ENCODE results near the gene PAX4.
A peak's percentile ranks its signal among the peaks of the same experiment; 100 is the strongest.

PAX4 gene, protein sequence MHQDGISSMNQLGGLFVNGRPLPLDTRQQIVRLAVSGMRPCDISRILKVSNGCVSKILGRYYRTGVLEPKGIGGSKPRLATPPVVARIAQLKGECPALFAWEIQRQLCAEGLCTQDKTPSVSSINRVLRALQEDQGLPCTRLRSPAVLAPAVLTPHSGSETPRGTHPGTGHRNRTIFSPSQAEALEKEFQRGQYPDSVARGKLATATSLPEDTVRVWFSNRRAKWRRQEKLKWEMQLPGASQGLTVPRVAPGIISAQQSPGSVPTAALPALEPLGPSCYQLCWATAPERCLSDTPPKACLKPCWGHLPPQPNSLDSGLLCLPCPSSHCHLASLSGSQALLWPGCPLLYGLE
- total RNA-seq = 0 to 0.26 (median 0) reads per million in 9 experiments

DNA sequence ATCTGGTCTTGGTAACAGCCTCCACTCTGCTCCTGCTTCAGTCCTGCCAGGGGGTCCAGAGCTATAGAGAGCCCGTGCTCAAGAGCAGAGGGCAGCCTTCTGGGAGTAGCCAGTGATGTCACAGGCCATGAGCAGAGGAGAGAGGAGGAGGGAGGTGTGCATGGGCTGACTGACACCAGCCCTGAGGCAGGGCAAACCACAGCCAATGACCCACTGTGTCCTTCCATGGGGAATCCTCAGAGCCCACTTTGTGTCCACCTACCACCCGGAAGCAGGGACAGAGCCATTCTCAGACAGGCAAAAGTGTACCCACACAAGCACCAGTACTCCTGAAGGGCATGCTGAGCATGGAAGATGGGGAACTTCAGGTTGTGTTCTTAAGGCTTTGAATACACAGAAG, at the start of gene PAX4:
TSS of gene PAX4 (minus strand) at position 101 of the 400 bp plus-strand sequence. CDS start 2,214 bp downstream, outside the sequence.
- Mint-ChIP-seq H3K27me3 (peaks cover 87 to 98% of the 10 kb centered on the region in 2 donors), H3K4me1 (ENCODE audit: low read depth in 2 of 2) (peaks cover 7 to 10% of the 10 kb centered on the region in 2 donors), H3K4me3 (no peak within 1 kb of the TSS), H3K27ac (no peak within 1 kb of the TSS), H3K36me3 (ENCODE audit: insufficient read depth) (peaks cover 3% of the 10 kb centered on the region), H3K9me3 (no peaks in the 10 kb centered on the region)
- ATAC-seq (replicated peaks) (no peak), DNase-seq (no peak)

DNA sequence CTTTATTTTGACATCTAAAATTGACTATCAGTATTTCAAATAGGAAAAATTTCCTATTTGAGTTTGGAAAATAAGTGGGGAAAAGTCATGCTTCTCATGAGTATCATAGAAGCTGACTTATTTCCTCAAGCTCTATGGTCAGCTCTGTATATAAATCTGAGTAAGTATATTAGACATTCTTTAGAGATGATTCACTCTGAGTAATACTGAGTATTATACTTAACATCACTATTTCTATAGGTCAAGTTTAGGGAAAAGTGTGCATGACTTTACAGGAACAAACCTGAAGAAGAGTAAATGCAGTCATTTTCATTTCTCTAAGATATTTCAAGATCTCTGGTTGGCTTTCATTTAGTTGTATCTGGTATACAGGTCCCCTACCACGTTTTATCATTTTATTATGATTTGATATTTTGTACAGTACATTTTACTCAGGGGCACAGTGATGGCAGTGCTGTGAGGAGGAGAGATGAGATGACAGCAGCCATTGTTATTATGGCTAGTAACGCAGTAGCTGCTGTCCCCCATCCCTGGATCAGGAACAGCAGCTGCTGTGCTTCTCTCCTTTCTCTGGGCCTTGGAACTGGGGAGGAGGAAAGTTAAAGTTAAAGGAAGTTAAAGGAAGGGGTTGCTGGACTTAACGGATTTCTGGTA, 49.2 kb upstream of the PAX4 start:
- H3K27me3 Mint-ChIP-seq = no peaks in the 10 kb centered on the region
- no peak overlapping the region for H3K4me3 Mint-ChIP-seq
- H3K4me1 Mint-ChIP-seq (ENCODE audit: low read depth in 2 of 2) = peaks cover 48 to 55% of the 10 kb centered on the region in 2 donors
- H3K27ac Mint-ChIP-seq = peak overlapping the region; percentile 4 to 14
- H3K9me3 Mint-ChIP-seq = no peaks in the 10 kb centered on the region
- DNase-seq (no peak), ATAC-seq (replicated peaks) (no peak)
- peaks cover 23% of the 10 kb centered on the region for H3K36me3 Mint-ChIP-seq (ENCODE audit: insufficient read depth)

DNA sequence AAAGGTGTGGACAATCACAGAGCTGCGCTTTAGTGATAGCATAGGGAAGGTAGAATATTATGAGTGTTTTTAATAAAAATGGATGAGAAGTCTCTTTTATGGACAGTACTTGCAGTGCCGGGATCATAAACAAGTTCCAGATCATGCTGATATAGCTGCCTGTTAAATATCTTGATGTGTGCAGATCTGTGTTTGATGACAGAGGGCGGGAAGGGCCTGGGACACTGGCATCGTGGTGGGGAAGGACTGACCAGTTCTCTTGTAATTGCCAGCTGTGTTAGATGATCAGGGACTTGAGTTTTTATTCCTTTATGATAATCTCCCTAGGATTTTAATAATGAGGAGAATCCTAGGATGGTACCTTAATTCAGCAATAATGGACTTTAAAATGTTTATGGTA, 48.7 kb upstream of the PAX4 start:
- Mint-ChIP-seq H3K9me3 (no peaks in the 10 kb centered on the region), H3K4me1 (ENCODE audit: low read depth in 2 of 2) (peaks cover 50 to 55% of the 10 kb centered on the region in 2 donors)
- no peak for ATAC-seq (replicated peaks)

DNA sequence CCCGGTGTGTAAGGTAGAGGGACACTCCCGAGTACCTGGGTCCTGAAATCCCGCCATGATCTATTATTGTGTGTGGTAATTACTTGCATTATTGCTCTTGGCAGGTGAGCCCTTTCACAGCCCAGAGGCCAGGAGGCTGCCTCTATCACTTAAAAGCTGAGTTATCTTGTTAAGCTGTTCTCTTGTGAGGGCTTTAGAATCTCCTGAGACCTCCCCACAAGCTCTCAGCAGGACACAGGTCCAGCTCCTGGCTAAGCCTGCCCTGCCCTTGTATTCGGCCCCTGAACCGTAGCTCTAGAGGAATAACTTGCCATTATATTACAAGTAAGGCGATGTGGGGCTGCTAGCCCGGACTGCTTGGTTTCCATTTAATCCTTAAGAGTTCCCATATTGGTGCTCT, 48.0 kb upstream of the PAX4 start:
- H3K27ac Mint-ChIP-seq = peak overlapping the region; percentile 14 to 59
- no peaks in the 10 kb centered on the region for H3K27me3 Mint-ChIP-seq
- H3K9me3 Mint-ChIP-seq = no peaks in the 10 kb centered on the region

More for the DNA sequence above, 48.7 kb upstream of the PAX4 start:
- DNase-seq = no peak
- Mint-ChIP-seq H3K27me3 (no peaks in the 10 kb centered on the region), H3K27ac (peak overlapping the region; percentile 14 to 59), H3K4me3 (no peak overlapping the region), H3K36me3 (ENCODE audit: insufficient read depth) (peaks cover 23% of the 10 kb centered on the region)

DNA sequence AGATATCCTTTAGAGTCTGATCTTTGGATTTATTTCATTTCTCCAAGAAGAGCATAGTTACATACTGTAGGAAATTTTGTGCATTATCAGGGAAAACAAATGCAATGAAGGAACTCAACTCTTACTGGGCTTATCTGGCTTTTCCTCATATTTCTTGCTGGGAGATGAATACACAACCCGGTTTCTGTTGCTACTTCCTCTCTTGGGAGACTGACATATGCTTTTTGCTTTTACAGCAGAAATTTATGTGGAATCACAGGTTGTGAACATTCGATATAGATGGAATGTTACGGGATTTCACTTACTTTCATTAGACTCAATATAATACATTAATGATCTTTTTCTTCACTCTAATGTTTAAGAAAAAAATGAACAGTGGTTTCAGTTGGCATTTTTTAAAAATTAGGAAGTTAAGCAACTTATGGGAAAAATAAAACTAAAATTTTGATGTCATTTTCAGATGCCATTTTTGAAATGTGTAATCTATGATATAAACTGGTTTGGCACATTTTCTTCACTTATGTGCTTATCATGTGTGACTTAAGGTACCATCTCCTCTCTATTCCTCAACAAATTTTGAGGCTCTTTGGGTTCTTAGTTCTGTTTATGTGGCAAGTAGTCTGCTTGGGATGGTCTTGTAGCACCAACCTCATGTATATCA, 41.2 kb upstream of the PAX4 start:
- Mint-ChIP-seq H3K9me3 (no peaks in the 10 kb centered on the region), H3K27ac (no peak overlapping the region), H3K4me1 (ENCODE audit: low read depth in 2 of 2) (peaks cover 54 to 66% of the 10 kb centered on the region in 2 donors), H3K36me3 (ENCODE audit: insufficient read depth) (peaks cover 36% of the 10 kb centered on the region), H3K4me3 (no peak overlapping the region), H3K27me3 (no peaks in the 10 kb centered on the region)
- no peak for ATAC-seq (replicated peaks)
- DNase-seq = no peak

More for the DNA sequence above, 48.0 kb upstream of the PAX4 start:
- Mint-ChIP-seq H3K4me1 (ENCODE audit: low read depth in 2 of 2) (peaks cover 56% of the 10 kb centered on the region in 2 donors), H3K36me3 (ENCODE audit: insufficient read depth) (peaks cover 23% of the 10 kb centered on the region), H3K4me3 (no peak overlapping the region)
- ATAC-seq (replicated peaks) (no peak), DNase-seq (no peak)

DNA sequence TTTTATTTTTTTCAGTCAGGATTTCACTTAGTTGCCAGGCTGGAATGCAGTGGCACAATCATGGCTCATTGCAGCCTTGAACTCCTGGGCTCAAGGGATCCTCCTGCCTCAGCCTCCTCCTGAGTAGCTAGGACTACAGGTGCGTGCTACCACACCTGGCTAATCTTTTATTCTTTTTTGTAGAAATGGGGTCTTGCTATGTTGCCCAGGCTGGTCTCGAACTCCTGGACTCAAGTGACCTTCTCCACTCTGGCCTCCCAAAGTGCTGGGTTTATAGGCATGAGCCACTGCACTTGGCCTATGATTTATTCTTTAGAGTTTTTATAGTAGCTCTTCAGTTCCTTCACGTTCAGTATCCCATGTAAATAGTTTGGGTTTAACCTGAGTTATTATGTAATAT, 39.6 kb upstream of the PAX4 start:
- no peak for DNase-seq
- peaks cover 34% of the 10 kb centered on the region for H3K36me3 Mint-ChIP-seq (ENCODE audit: insufficient read depth)
- H3K9me3 Mint-ChIP-seq = no peaks in the 10 kb centered on the region
- H3K4me1 Mint-ChIP-seq (ENCODE audit: low read depth in 2 of 2) = peaks cover 60 to 76% of the 10 kb centered on the region in 2 donors
- H3K4me3 Mint-ChIP-seq = no peak overlapping the region
- H3K27me3 Mint-ChIP-seq = no peaks in the 10 kb centered on the region
- peak overlapping the region in 1 of 2 donors; percentile 4 for H3K27ac Mint-ChIP-seq
- no peak for ATAC-seq (replicated peaks)

DNA sequence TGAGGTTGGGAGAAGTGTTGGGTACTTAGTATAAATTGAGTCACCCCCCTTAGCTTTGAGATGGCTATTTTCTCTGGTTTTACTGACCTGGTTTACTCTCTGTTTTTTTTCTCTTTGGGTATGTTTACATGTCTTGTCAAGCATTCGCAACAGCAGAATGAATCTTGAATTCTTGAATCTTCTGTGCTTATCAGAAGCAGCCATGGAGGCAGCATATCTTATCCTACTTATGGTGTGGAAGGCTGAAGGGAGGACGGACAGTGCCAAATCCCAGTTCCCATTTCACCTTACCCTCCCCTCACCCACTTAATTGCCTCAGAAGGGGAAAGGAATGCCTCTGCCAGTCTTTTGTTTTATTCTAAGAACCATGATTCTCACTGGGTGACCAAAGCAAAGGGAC, 37.8 kb upstream of the PAX4 start:
- H3K36me3 Mint-ChIP-seq (ENCODE audit: insufficient read depth) = peaks cover 33% of the 10 kb centered on the region
- ATAC-seq (replicated peaks) (no peak), DNase-seq (no peak)
- H3K27ac Mint-ChIP-seq = no peak overlapping the region
- peaks cover 62 to 75% of the 10 kb centered on the region in 2 donors for H3K4me1 Mint-ChIP-seq (ENCODE audit: low read depth in 2 of 2)
- no peaks in the 10 kb centered on the region for H3K9me3 Mint-ChIP-seq
- no peak overlapping the region for H3K4me3 Mint-ChIP-seq
- H3K27me3 Mint-ChIP-seq = no peaks in the 10 kb centered on the region

DNA sequence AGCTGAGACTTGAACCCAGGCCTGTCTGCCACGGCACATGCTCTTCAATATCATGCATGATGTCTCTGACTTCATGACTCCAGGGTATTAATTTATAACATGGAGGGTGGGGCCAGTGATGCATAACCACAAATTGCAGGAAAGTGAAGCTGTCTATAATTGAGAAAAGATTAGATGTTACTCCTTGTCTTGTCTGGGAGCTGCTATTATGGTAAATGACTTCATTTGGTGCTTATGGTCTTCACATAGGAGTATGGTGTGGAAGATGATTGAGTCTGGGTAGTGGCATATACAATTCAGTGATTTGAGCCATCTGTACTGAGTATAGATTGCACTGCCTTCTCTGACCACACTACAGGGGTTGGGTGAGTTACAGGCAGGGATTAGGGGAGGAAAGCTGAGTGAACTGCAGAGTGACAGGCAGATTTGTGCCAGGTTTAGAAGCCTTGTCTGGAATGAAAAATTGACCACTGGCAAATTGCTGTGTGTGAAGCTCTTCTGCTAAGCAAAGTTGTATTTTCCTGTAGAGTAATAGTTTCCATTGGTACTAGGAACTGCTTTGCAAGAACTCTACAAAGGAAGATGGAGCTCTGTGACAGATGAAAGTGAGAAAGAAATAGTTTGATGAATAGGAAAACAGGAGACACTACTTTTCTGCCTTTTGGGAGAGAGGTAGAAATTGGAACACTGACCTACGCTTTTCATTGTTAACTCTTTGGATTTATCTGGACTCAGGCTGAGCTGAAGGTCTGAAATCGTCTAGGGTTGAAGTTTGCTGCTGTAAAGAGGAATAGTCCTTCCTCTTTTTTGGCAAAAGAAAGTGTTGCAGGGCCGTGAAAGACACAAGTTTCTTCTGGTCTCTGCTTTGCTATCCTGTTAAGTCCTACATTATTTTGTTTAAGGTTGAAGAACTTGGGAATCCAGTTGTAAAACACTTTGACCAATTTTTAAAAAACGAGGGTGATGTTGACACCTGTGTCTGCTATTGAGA, 36.8 kb upstream of the PAX4 start:
- H3K9me3 Mint-ChIP-seq = no peaks in the 10 kb centered on the region
- peak overlapping the region; percentile 98 to 99 for H3K4me3 Mint-ChIP-seq
- H3K27ac Mint-ChIP-seq = peak overlapping the region in 1 of 2 donors; percentile 26
- DNase-seq (no peak), ATAC-seq (replicated peaks) (no peak)
- no peaks in the 10 kb centered on the region for H3K27me3 Mint-ChIP-seq
- H3K4me1 Mint-ChIP-seq (ENCODE audit: low read depth in 2 of 2) = peaks cover 55 to 67% of the 10 kb centered on the region in 2 donors
- peaks cover 24% of the 10 kb centered on the region for H3K36me3 Mint-ChIP-seq (ENCODE audit: insufficient read depth)

DNA sequence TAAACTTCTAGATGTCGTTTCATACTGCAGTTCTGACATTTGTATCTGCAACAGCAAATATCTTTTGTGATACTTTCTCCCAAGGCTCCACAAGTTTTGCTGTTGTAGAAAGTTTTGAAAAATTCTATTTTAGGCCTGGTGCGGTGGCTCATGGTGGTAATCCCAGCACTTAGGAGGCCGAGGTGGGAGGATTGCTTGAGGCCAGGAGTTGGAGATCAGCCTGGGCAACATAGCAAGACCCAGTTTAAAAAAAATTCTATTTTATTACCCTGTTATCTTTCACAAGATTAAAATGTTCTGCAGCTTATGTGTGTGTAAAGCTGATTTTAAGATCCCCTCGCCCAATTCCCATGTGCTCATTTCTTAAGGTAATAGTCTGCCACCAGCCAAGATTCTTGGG, 35.5 kb upstream of the PAX4 start:
- Mint-ChIP-seq H3K4me3 (peak overlapping the region; percentile 98 to 99), H3K36me3 (ENCODE audit: insufficient read depth) (peaks cover 24% of the 10 kb centered on the region), H3K27me3 (no peaks in the 10 kb centered on the region), H3K4me1 (ENCODE audit: low read depth in 2 of 2) (peaks cover 47 to 57% of the 10 kb centered on the region in 2 donors), H3K9me3 (no peaks in the 10 kb centered on the region), H3K27ac (peak overlapping the region in 1 of 2 donors; percentile 22)
- no peak for DNase-seq
- no peak for ATAC-seq (replicated peaks)

DNA sequence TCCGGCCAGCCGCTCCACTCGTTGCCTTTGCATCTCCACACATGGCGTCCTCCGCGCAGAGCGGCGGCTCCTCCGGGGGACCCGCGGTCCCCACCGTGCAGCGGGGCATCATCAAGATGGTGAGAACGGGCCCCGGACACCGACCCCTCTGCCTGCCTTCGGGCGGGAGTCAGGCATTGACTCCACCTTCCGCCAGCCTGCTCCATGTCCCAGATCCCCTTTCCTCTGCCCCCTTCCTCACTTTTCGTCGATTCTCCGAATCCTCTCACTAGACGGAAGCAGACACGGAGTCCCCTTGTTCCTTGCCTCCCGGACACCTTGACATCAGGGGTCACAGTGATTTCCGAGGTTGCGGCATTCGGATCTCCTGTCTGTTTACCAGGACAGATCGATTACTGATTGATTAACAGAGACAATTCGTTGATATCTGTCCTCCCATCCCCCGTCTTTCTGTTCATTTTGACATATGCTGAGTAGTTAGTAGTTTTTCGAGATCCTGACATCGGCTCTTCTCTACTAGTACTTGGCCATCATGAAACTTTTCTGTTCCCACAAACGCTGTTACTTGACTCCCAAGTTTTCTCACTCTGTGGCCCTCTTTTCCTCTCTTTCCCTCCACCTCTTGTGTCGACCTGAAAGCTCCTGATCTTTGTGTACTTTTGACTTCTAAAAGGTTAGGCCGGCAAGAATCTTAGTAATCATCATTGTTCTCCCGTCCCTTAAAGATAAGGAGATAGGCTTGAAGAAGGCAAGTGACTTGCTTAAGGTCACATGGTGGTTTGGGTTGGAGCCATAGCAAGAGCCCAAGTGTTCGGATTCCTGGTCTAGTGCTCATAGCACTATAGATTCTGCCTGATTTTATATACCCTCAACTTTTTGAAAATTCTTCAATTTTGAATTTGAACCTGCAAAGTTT, 34.6 kb upstream of the PAX4 start:
- Mint-ChIP-seq H3K4me1 (ENCODE audit: low read depth in 2 of 2) (peaks cover 44 to 53% of the 10 kb centered on the region in 2 donors), H3K27me3 (no peaks in the 10 kb centered on the region)

DNA sequence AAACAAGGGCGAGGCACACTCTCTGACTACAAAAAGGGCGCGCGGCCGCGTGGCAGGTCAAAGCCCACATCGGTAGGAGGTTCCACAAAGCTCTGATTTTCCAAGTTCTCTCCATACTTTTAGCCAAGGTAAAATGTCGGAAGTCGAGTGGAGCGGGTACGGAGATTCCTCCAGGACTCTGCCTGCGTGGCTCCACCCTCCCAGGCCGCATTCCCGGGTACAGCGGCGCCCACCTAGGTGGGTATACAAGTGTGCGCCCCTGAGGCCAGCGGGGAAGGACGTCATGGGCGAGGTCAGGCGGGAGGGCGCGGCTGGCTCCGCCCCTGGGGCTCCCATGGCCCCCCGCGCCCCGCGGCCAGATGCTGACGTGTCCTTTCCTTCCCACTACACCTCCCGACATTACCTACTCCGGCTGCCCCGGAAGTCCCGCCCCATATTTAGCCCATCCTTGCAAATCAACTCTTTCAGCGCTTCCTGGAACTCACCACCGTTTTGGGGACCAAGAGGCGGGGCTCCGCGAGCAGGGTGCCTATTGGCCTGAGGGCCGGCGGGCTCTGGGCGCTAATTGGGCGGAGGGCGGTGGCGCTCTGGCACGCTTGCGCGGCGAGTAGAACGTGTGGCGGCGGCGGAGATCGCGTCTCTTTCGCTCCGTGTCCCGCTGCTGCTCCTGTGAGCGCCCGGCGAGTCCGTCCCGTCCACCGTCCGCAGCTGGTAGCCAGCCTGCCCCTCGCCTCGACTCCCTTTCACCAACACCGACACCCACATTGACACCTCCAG, 33.8 kb upstream of the PAX4 start, which contains the start of gene SND1:
TSS of gene SND1 (plus strand) at position 639 of the 777 bp plus-strand sequence. CDS start 180 bp downstream, outside the sequence.
- Mint-ChIP-seq H3K4me3 (peak within 1 kb of the TSS; percentile 98 to 99), H3K36me3 (ENCODE audit: insufficient read depth) (peaks cover 15% of the 10 kb centered on the region)

More for the DNA sequence above, 34.6 kb upstream of the PAX4 start:
- peak overlapping the region; percentile 98 to 99 for H3K4me3 Mint-ChIP-seq
- peak overlapping the region in 1 of 2 donors; percentile 96 for H3K27ac Mint-ChIP-seq
- DNase-seq (peak in 1 of 3 experiments; percentile 2), ATAC-seq (replicated peaks) (peak; percentile 24)
- peaks cover 20% of the 10 kb centered on the region for H3K36me3 Mint-ChIP-seq (ENCODE audit: insufficient read depth)
- no peaks in the 10 kb centered on the region for H3K9me3 Mint-ChIP-seq

More for the DNA sequence above, 33.8 kb upstream of the PAX4 start, which contains the start of gene SND1:
- peaks cover 44 to 48% of the 10 kb centered on the region in 2 donors for H3K4me1 Mint-ChIP-seq (ENCODE audit: low read depth in 2 of 2)
- H3K27ac Mint-ChIP-seq = peak within 1 kb of the TSS in 1 of 2 donors; percentile 96
- H3K27me3 Mint-ChIP-seq = no peaks in the 10 kb centered on the region
- no peaks in the 10 kb centered on the region for H3K9me3 Mint-ChIP-seq
- ATAC-seq (replicated peaks) (peak; percentile 90), DNase-seq (peak; percentile 97 to 99 (median 98))
